ENCODE measurements around the gene ENPP6.

- TF ChIP-seq CTCF (IDR thresholded peaks at IDR 0.05 in 4 of 5, conservative IDR thresholded peaks at IDR 0.05 in 1 of 5) (peak in 2 of 5 experiments; percentile 20 to 22), POLR2A (IDR thresholded peaks at IDR 0.05) (no peak)
Observed at GRCh38 chr4:184097241-184097605, 120.5 kb downstream of the ENPP6 start.
